K562 (cell line): Measurements from ENCODE around the gene CCNL1. TPM values are rescaled to one million over a fixed set of nuclear protein-coding genes. Genes with fewer than 3 reads are reported as not detected.

Source experiments
- ADNP ChIP-seq: fragments of 200-800 bp; sonication (Bioruptor generic); IDR thresholded peaks from 2 replicates; pipeline ENCODE4 v1.6.1; 2016; ENCODE audit warnings: missing genetic modification characterization, missing compliant biosample characterization
- CBX1 ChIP-seq: sonication (generic); IDR thresholded peaks from 2 replicates; pipeline ENCODE4 v1.6.1; 2016; ENCODE audit warnings: antibody characterized with exemption, low read depth, mild to moderate bottlenecking
- DIDO1 ChIP-seq: fragments of 450-650 bp; IDR thresholded peaks from 2 replicates; pipeline ENCODE4 v1.6.1; 2016; ENCODE audit warnings: low read depth, missing biosample characterization, missing genetic modification characterization
- HMGXB4 ChIP-seq: sonication (generic); formaldehyde crosslinking; IDR thresholded peaks from 2 replicates; pipeline ENCODE4 v1.8.1; 2023; ENCODE audit warnings: mild to moderate bottlenecking, missing genetic modification reagents
- IRF9 ChIP-seq: fragments of 450-650 bp; IDR thresholded peaks from 2 replicates; pipeline ENCODE4 v1.6.1; 2016; ENCODE audit warnings: missing biosample characterization, missing genetic modification characterization
- MAX ChIP-seq: sonication (generic); formaldehyde crosslinking; IDR thresholded peaks from 2 replicates; pipeline ENCODE4 v1.9.0; 2022; ENCODE audit warnings: mild to moderate bottlenecking, missing genetic modification reagents
- MIER1 ChIP-seq: fragments of 450-650 bp; IDR thresholded peaks from 2 replicates; pipeline ENCODE4 v1.6.1; 2016; ENCODE audit warnings: antibody characterized with exemption, mild to moderate bottlenecking, low read depth
- PBX2 ChIP-seq, 2 experiments: IDR thresholded peaks in 1 of 2; conservative IDR thresholded peaks in 1 of 2; 2 replicates each; pipeline ENCODE4 v1.6.1; 2016; ENCODE audit warnings: low read depth in 2 of 2, mild to moderate bottlenecking in 1 of 2, missing compliant biosample characterization in 1 of 2, missing genetic modification characterization in 1 of 2, moderate library complexity in 1 of 2
- SAP30 ChIP-seq: fragments of 200-600 bp; sonication (generic); IDR thresholded peaks from 2 replicates; pipeline ENCODE4 v1.6.1; 2012; ENCODE audit warnings: borderline replicate concordance, low read depth, mild to moderate bottlenecking, moderate library complexity, low read length, control low read depth, inconsistent platforms; ENCODE audit not compliant: insufficient read depth, poor library complexity, severe bottlenecking
- SMAD4 ChIP-seq: fragments of 250-450 bp; sonication (Bioruptor Pico); conservative IDR thresholded peaks from 2 replicates; pipeline ENCODE4 v1.8.0; 2021; ENCODE audit warnings: inconsistent platforms, mild to moderate bottlenecking, moderate library complexity
- SOX6 ChIP-seq: fragments of 450-650 bp; IDR thresholded peaks from 2 replicates; pipeline ENCODE4 v1.6.1; 2014; ENCODE audit warnings: mild to moderate bottlenecking
- ZBTB8A ChIP-seq: fragments of 450-650 bp; IDR thresholded peaks from 2 replicates; pipeline ENCODE4 v1.6.1; 2018; ENCODE audit warnings: mild to moderate bottlenecking, moderate library complexity; ENCODE audit not compliant: partially characterized antibody
- ZHX1 ChIP-seq: fragments of 150-350 bp; conservative IDR thresholded peaks from 2 replicates; pipeline ENCODE4 v1.6.1; 2014; ENCODE audit warnings: low read length
- ZNF239 ChIP-seq: fragments of 250-450 bp; sonication (Bioruptor Pico); IDR thresholded peaks from 2 replicates; pipeline ENCODE4 v1.4.0; 2020; ENCODE audit warnings: mild to moderate bottlenecking
- ZNF449 ChIP-seq: fragments of 250-450 bp; sonication (Bioruptor Pico); IDR thresholded peaks from 2 replicates; pipeline ENCODE4 v1.8.0; 2022; ENCODE audit warnings: moderate library complexity, mild to moderate bottlenecking, inconsistent platforms
- polyA plus RNA-seq, 8 experiments: library from polyadenylated mRNA; depleted of rRNA in 4 of 8; stranded (reverse) in 5 of 8; unstranded in 3 of 8; fragments of >200 nt; fragmentation: Nextera tagmentation in 2 of 8; fragmentation: Illumina TruSeq in 1 of 8; extraction: Ambion mirVana in 2 of 8; extraction: Trizol in 1 of 8; gene quantifications; 2 replicates each; pipeline versions ENCODE4 v1.2.1 to v1.2.3, GENCODE V29; 2011 to 2014; ENCODE audit warnings: inconsistent platforms in 1 of 8, missing spikeins in 1 of 8
- total RNA-seq, 7 experiments: library from RNA; depleted of rRNA in 6 of 7; stranded (reverse); fragments of >200 nt in 6 of 7; fragmentation: Illumina TruSeq in 2 of 7; extraction: Trizol in 2 of 7; gene quantifications; 2 replicates each; pipeline versions ENCODE4 v1.2.1 to v1.2.3, GENCODE V29; 2011 to 2021; ENCODE audit warnings: low replicate concordance in 1 of 7

Gene CCNL1
- total and polyA plus RNA-seq, 9 of the 15 experiments (the other 6 are each of a cell fraction or from before 2014, with no cell fraction given): 16.1 to 186 (median 132) TPM

GRCh38 chr3:157159762-157160657 is at the start of gene CCNL1 (continued):
- TF ChIP-seq SAP30 (peak; percentile 32), ZBTB8A (no peak), ADNP (tag) (no peak), IRF9 (tag) (no peak), HMGXB4 (CRISPR knock-in tag) (peak; percentile 97), ZHX1 (no peak), PBX2 (CRISPR knock-in tag; IDR thresholded peaks at IDR 0.05; ENCODE audit: low read depth) (no peak), PBX2 (tag; conservative IDR thresholded peaks at IDR 0.05; ENCODE audit: low read depth) (no peak), MIER1 (no peak; the same call in 1 of the 2 replicates), CBX1 (peak; percentile 95), SOX6 (peak; percentile 81), MAX (CRISPR knock-in tag) (peak; percentile 95), ZNF449 (CRISPR knock-in tag) (no peak), ZNF239 (CRISPR knock-in tag) (peak; percentile 24; the same call in 1 of the 2 replicates), DIDO1 (tag) (no peak), SMAD4 (peak; percentile 96)
